IPS DF 6.9 (cell line): ENCODE measurements around the gene UBAP1.
"Not testable (repeated sequence)": the region's sequence is repeated elsewhere in the genome, so short reads cannot be mapped to it uniquely, and the experiment has no call there.

Experiments used
- DNase-seq: peaks from one replicate; pipeline ENCODE4 v3.0.0-alpha.2; 2013; ENCODE audit warnings: low read depth, low spot score
- H3K27ac ChIP-seq: one replicate; pipeline ENCODE4 v1.5.1; 2013; ENCODE audit warnings: low read length, control low read depth
- H3K27me3 ChIP-seq: 2 replicates; pipeline ENCODE4 v1.6.1; 2013; ENCODE audit warnings: mild to moderate bottlenecking, low read length; ENCODE audit not compliant: control insufficient read depth, insufficient read depth
- H3K36me3 ChIP-seq: 2 replicates; pipeline ENCODE4 v1.6.1; 2013; ENCODE audit warnings: low read length; ENCODE audit not compliant: control insufficient read depth, insufficient read depth
- H3K4me1 ChIP-seq: 2 replicates; pipeline ENCODE4 v1.6.1; 2013; ENCODE audit warnings: low read length; ENCODE audit not compliant: control insufficient read depth, insufficient read depth
- H3K4me3 ChIP-seq: 2 replicates; pipeline ENCODE4 v1.5.1; 2013; ENCODE audit warnings: mild to moderate bottlenecking, low read length
- H3K9me3 ChIP-seq: 2 replicates; pipeline ENCODE4 v1.6.1; 2013; ENCODE audit warnings: low read length, inconsistent platforms; ENCODE audit not compliant: control insufficient read depth, insufficient read depth
- WGBS: extraction: QIAGEN DNeasy Blood & Tissue Kit; methylation state at CpG from one replicate; pipeline ENCODE4 v1.1.7; 2013; ENCODE audit warnings: mixed read lengths, missing lambda C conversion rate; ENCODE audit not compliant: insufficient read length, insufficient coverage; 5-methylcytosine and 5-hydroxymethylcytosine counted together

Gene UBAP1

DNA sequence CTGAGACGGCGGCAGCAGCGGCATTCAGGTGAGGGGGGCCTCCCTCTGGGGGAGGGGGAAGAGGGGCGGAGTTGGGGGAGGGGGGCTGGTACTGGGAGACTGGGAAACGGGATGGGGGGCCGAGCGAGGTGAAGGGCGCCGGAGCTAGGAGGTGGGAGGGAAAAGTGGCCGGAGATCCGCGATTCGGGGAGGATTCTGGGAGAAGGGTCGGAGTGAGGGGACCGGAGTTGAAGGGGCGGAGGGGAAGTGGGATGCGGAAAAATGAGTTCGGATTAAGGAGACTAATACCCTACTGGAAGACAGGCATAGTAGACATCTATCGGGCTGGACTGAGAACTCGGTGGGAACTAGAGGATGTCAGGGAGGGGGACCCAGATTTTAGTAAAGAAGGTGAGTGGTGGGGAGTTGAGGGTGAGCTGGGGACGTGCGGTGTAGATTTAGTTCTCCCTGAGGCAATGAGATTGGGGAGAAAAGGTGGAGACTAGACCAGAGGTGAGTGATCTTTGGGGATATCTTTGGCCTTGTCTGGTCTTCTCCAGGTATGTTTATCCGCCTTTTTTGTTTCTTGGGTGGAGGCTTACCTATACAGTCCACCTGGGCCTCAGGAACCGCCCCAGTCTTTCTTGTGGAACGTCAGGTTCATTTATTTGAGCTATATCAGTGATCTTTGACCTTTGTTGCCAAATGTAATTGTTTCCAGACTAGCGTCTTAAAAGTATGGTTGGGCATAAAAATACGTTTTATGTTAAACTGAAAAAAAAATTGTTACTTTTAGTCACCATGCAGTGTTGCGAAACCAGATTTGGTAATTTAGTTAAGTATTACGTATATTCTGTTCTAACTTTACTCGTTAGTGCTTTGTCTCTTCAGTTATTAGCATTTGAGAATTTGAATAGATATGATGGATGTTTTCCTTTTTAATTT lies 632 bp downstream of the UBAP1 start:
- Histone ChIP-seq H3K27me3 (no peaks in the 10 kb centered on the region), H3K4me1 (no peaks in the 10 kb centered on the region), H3K9me3 (no peaks in the 10 kb centered on the region), H3K4me3 (peak overlapping the region; percentile 86), H3K27ac (no peak overlapping the region), H3K36me3 (no peaks in the 10 kb centered on the region)
- peak; percentile 66 for DNase-seq
- no CpG with 5 or more reads among the region's 30 CpGs for WGBS

DNA sequence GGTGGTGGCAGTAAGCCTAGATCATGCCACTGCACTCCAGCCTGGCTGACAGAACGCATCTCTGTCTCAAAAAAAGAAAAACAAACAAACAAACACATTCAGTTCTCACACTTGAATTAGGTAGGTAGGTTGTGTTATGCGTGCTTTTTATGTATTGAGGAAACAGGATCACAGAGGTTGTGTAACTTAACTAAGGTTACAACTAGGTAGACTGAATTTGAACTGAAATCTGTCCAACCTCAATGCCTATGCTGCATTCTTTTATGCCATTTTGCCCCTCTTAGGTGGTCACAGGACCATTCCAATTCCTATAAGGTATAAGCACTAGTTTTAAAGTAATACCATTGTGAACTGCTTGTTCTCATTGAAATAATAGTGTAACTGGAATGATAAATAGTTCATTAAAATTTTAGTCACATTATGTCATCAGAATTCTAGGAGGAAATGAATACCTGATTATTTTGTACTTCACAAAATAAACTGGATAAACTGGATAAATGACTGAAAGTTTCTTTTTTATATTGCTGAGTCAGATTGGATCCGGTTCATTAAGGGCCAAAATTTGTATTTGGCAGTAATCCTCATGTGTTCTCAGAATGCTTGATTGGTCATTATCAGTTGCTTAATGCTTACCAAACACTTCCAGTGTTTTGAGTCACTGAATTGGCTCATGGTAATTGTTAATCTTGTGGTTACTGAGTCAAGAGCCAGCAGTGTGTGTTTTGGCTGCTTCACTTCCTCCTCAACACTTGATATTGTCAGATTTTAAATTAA lies 7.1 kb downstream of the UBAP1 start:
- H3K27ac ChIP-seq, result no peak overlapping the region
- H3K4me1 ChIP-seq, result no peaks in the 10 kb centered on the region
- no peaks in the 10 kb centered on the region for H3K36me3 ChIP-seq
- no peaks in the 10 kb centered on the region for H3K27me3 ChIP-seq
- H3K4me3 ChIP-seq, result no peak overlapping the region
- H3K9me3 ChIP-seq, result no peaks in the 10 kb centered on the region
- no peak for DNase-seq
- WGBS, result no CpG with 5 or more reads among the region's 3 CpGs

DNA sequence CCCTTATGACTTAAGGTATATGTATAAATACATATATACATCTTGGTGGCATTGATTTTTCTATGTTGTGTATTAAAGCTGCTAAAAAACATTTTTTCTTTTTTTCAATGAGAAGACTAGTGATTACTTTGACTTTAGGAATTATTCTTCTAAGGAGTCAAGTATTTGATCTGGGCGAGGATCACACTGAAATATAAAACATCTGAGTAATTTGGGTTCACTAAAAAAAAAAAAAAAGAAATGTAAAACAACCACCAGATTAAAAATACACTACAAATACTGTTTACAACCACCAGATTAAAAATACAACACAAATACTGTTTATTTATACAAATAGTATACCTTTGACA lies 9.0 kb downstream of the UBAP1 start:
- DNase-seq, result no peak
- WGBS, result no CpG with 5 or more reads among the region's 1 CpG
- H3K4me3 ChIP-seq, result no peak overlapping the region
- H3K4me1 ChIP-seq, result no peaks in the 10 kb centered on the region
- H3K36me3 ChIP-seq, result no peaks in the 10 kb centered on the region
- no peaks in the 10 kb centered on the region for H3K9me3 ChIP-seq
- no peaks in the 10 kb centered on the region for H3K27me3 ChIP-seq
- no peak overlapping the region for H3K27ac ChIP-seq

GRCh38 chr9:34190996-34191892 lies 12.4 kb downstream of the UBAP1 start:
- WGBS, result no CpG with 5 or more reads among the region's 5 CpGs
- Histone ChIP-seq H3K36me3 (no peaks in the 10 kb centered on the region), H3K4me3 (no peak overlapping the region), H3K9me3 (no peaks in the 10 kb centered on the region), H3K4me1 (no peaks in the 10 kb centered on the region), H3K27me3 (no peaks in the 10 kb centered on the region), H3K27ac (no peak overlapping the region)
- DNase-seq, result no peak

DNA sequence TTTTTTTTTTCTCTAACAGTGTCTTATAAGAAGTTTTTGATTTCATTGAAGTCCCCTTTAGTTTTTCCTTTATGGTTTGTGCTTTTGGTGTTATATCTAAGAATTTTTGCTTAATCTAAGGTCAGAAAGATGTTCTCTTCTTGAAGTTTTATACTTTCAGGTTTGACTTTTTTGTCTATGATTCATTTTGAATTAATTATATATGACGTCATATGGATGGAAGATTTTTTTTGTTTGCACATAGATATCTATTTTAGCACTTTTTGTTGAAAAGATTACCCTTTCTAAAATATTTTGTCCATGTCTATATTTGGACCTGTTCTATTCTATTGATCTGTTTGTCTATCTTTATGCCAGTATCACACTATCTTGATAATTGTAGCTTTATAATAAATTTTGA lies 16.3 kb downstream of the UBAP1 start:
- Histone ChIP-seq H3K9me3 (no peaks in the 10 kb centered on the region), H3K4me1 (peaks cover 3% of the 10 kb centered on the region; the same call in 1 of the 2 replicates), H3K4me3 (no peak overlapping the region), H3K36me3 (no peaks in the 10 kb centered on the region), H3K27ac (no peak overlapping the region), H3K27me3 (no peaks in the 10 kb centered on the region)
- DNase-seq, result no peak
- no CpG with 5 or more reads among the region's 1 CpG for WGBS

DNA sequence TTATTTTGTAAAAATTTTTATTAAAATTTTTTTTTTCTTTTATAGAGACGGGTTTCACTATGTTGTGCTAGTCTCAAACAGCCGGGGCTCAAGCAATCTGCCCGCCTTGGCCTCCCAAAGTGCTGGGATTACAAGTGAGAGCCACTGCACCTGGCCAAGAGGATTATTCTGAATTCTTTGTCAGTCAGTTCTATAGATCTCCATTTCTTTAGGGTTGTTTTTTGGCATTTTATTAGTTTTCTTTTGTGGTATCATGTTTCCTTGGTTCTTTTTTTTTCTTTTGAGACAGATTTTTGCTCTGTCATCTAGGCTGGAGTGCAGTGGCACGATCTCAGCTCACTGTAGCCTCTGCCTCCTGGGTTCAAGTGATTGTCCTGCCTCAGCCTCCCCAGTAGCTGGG lies 18.4 kb downstream of the UBAP1 start:
- H3K27ac ChIP-seq, H3K9me3 ChIP-seq, H3K27me3 ChIP-seq, H3K36me3 ChIP-seq, H3K4me1 ChIP-seq, H3K4me3 ChIP-seq, DNase-seq: not testable (repeated sequence)
- WGBS, result no CpG with 5 or more reads among the region's 4 CpGs

- H3K9me3 ChIP-seq, result no peaks in the 10 kb centered on the region
- no peak overlapping the region for H3K27ac ChIP-seq
- DNase-seq, result peak; percentile 55
- H3K4me1 ChIP-seq, result peaks cover 3% of the 10 kb centered on the region; the same call in 1 of the 2 replicates
- H3K4me3 ChIP-seq, result no peak overlapping the region
- no CpG with 5 or more reads among the region's 6 CpGs for WGBS
- no peaks in the 10 kb centered on the region for H3K36me3 ChIP-seq
- no peaks in the 10 kb centered on the region for H3K27me3 ChIP-seq
Measured at GRCh38 chr9:34197756-34198711, 19.2 kb downstream of the UBAP1 start.

DNA sequence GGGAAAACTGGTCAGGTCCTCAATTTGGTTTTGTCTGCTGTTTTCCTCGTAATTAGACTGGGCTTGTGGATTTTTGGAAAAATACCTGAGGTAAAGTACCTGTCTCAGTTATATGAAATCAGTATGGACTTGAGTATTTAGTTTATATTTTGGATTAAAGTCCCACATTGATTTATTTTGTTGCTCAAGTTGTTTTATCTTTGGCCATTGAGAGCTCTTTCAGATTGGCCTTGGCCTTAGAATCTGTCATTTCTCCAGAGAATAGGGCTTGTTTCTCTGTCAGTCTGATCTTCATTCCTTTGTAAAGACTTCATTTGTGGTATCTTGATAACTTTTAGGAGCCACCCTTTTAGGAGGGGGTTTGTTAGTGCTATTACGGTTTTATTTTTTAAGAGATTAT lies 21.2 kb downstream of the UBAP1 start:
- 100% methylated on average over 1 of the region's 2 CpGs for WGBS
- H3K4me1 ChIP-seq, result peaks cover 3% of the 10 kb centered on the region; the same call in 1 of the 2 replicates
- no peaks in the 10 kb centered on the region for H3K9me3 ChIP-seq
- H3K4me3 ChIP-seq, result no peak overlapping the region
- DNase-seq, result no peak
- no peaks in the 10 kb centered on the region for H3K27me3 ChIP-seq
- H3K36me3 ChIP-seq, result no peaks in the 10 kb centered on the region
- no peak overlapping the region for H3K27ac ChIP-seq

DNA sequence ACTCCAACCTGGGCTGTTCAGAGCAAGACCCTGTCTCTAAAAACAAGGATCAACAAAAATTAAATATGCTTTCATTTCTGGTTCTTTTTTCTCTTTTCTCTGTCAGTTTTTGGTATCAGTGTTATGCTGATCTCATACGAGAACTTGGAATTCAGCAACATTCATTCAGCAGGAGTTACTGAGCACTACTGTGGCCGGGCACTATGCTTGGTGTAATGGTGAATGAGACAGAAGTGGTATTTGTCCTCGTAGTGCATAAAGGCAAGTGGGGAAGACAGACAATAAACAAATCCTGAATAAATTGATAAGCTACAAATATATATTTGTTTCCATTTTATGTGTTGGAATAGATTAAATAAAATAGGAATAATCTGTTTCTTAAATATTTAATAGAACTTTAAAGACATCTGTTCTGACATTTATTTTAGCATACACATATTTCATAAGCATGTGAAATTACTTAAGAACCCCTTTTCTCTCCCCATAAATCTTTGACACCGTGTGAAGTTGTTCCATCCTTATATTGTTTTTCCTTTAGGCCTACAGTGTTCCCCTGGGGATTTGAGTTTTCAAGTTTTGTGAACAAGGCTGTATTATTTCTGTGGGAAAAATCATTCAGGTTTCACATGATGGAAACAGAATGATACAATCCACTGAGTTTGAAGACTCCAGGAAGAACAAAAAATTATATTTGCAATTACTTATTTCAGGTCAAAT lies 24.6 kb downstream of the UBAP1 start:
- DNase-seq, result no peak
- Histone ChIP-seq H3K36me3 (no peaks in the 10 kb centered on the region), H3K4me3 (no peak overlapping the region), H3K9me3 (no peaks in the 10 kb centered on the region), H3K4me1 (no peaks in the 10 kb centered on the region), H3K27me3 (no peaks in the 10 kb centered on the region), H3K27ac (no peak overlapping the region)
- WGBS, result no CpG with 5 or more reads among the region's 4 CpGs
